Brain microvascular endothelial cell (primary cell): Measurements from ENCODE around the gene NWD2.

Experiments used
- DNase-seq: peaks from one replicate; pipeline ENCODE4 v3.0.0-alpha.2; 2020
- H3K27ac ChIP-seq: fragments of 250-450 bp; sonication (Bioruptor Pico); 2 replicates; pipeline ENCODE4 v1.5.1; 2020; ENCODE audit warnings: mild to moderate bottlenecking, moderate library complexity
- H3K27me3 ChIP-seq: fragments of 250-450 bp; sonication (Bioruptor Pico); replicated peaks from 2 replicates; pipeline ENCODE4 v1.5.1; 2020; ENCODE audit warnings: mild to moderate bottlenecking
- H3K36me3 ChIP-seq: fragments of 250-450 bp; sonication (Bioruptor Pico); replicated peaks from 2 replicates; pipeline ENCODE4 v1.5.1; 2020; ENCODE audit warnings: mild to moderate bottlenecking
- H3K4me3 ChIP-seq: 2 replicates; pipeline ENCODE4 v1.5.1; 2011; ENCODE audit warnings: low read depth, mild to moderate bottlenecking, control low read depth, low read length, moderate library complexity
- CTCF ChIP-seq: IDR thresholded peaks from 2 replicates; pipeline ENCODE4 v1.5.1; 2011; ENCODE audit warnings: low read depth, mild to moderate bottlenecking, moderate library complexity, low read length, control low read depth, inconsistent platforms; ENCODE audit errors: missing control alignments
- in situ Hi-C: cut with HindIII; loops from 2 replicates; pipeline ENCODE4 v1.10.0; 2017; ENCODE audit warnings: low sequenced_read_pairs, low pct_ligation_motif_present

The NWD2 gene

GRCh38 chr4:37381040-37381668, 136.6 kb downstream of the NWD2 start:
- Histone ChIP-seq H3K27ac (no peak overlapping the region), H3K27me3 (no peaks in the 10 kb centered on the region), H3K4me3 (no peak overlapping the region), H3K36me3 (no peaks in the 10 kb centered on the region)
- in situ Hi-C loops, result no loop called here
- no peak for TF ChIP-seq CTCF
- DNase-seq, result no peak

GRCh38 chr4:37383579-37384229, 139.2 kb downstream of the NWD2 start:
- H3K27ac ChIP-seq, result no peak overlapping the region
- DNase-seq, result peak; percentile 11
- H3K36me3 ChIP-seq, result no peaks in the 10 kb centered on the region
- H3K27me3 ChIP-seq, result no peaks in the 10 kb centered on the region
- peak; percentile 63 for TF ChIP-seq CTCF
- in situ Hi-C loops, result no loop called here
- no peak overlapping the region for H3K4me3 ChIP-seq

- DNase-seq, result no peak
- no peak for TF ChIP-seq CTCF
- Histone ChIP-seq H3K4me3 (no peak overlapping the region), H3K27me3 (no peaks in the 10 kb centered on the region), H3K27ac (no peak overlapping the region), H3K36me3 (no peaks in the 10 kb centered on the region)
- in situ Hi-C loops, result no loop called here
Observed at GRCh38 chr4:37385424-37385823, 140.9 kb downstream of the NWD2 start.

GRCh38 chr4:37388681-37389365, 144.3 kb downstream of the NWD2 start:
- Histone ChIP-seq H3K36me3 (no peaks in the 10 kb centered on the region), H3K27ac (no peak overlapping the region), H3K27me3 (no peaks in the 10 kb centered on the region), H3K4me3 (no peak overlapping the region)
- no peak for TF ChIP-seq CTCF
- in situ Hi-C loops, result no loop called here
- no peak for DNase-seq

- Histone ChIP-seq H3K27ac (no peak overlapping the region), H3K4me3 (no peak overlapping the region), H3K27me3 (no peaks in the 10 kb centered on the region), H3K36me3 (no peaks in the 10 kb centered on the region)
- no peak for DNase-seq
- no peak for TF ChIP-seq CTCF
- in situ Hi-C loops, result no loop called here
Observed at GRCh38 chr4:37389366-37389765, 144.8 kb downstream of the NWD2 start.
